IMR-90 (cell line): ENCODE measurements around the gene THSD1.
"Not testable (repeated sequence)": the region's sequence is repeated elsewhere in the genome, so short reads cannot be mapped to it uniquely, and the experiment has no call there.

Experiments
- CEBPB ChIP-seq: IDR thresholded peaks from 2 replicates; pipeline ENCODE4 v1.6.1; 2012; ENCODE audit warnings: low read depth, low read length, improper control_type of control experiment
- MAZ ChIP-seq: IDR thresholded peaks from 2 replicates; pipeline ENCODE4 v1.6.1; 2012; ENCODE audit warnings: low read depth, mild to moderate bottlenecking, low read length, improper control_type of control experiment, moderate library complexity, borderline replicate concordance
- MXI1 ChIP-seq: IDR thresholded peaks from 2 replicates; pipeline ENCODE4 v1.6.1; 2012; ENCODE audit warnings: low read depth, mild to moderate bottlenecking, low read length, moderate library complexity, borderline replicate concordance
- POLR2A ChIP-seq: IDR thresholded peaks from 2 replicates; pipeline ENCODE4 v1.6.1; 2012; ENCODE audit warnings: mild to moderate bottlenecking, low read depth, low read length
- RAD21 ChIP-seq: IDR thresholded peaks from 2 replicates; pipeline ENCODE4 v1.6.1; 2012; ENCODE audit warnings: low read length, improper control_type of control experiment
- RCOR1 ChIP-seq: IDR thresholded peaks from 2 replicates; pipeline ENCODE4 v1.6.1; 2012; ENCODE audit warnings: mild to moderate bottlenecking, low read length, improper control_type of control experiment; ENCODE audit not compliant: insufficient replicate concordance
- RFX5 ChIP-seq: IDR thresholded peaks from 2 replicates; pipeline ENCODE4 v1.8.0; 2012; ENCODE audit warnings: low read depth, mild to moderate bottlenecking, low read length, moderate library complexity
- SMC3 ChIP-seq: fragments of 150-350 bp; IDR thresholded peaks from 2 replicates; pipeline ENCODE4 v1.6.1; 2016; ENCODE audit warnings: low read depth, mild to moderate bottlenecking, antibody characterized with exemption, low read length, moderate library complexity
- USF2 ChIP-seq: fragments of 150-350 bp; IDR thresholded peaks from 2 replicates; pipeline ENCODE4 v1.6.1; 2017; ENCODE audit warnings: mild to moderate bottlenecking, antibody characterized with exemption, low read length, low read depth
- TF ChIP-seq, protein P1 (sequence below): conservative IDR thresholded peaks from 2 replicates; pipeline ENCODE4 v1.5.1; 2012; ENCODE audit warnings: mild to moderate bottlenecking, low read depth, low read length, improper control_type of control experiment

DNA sequence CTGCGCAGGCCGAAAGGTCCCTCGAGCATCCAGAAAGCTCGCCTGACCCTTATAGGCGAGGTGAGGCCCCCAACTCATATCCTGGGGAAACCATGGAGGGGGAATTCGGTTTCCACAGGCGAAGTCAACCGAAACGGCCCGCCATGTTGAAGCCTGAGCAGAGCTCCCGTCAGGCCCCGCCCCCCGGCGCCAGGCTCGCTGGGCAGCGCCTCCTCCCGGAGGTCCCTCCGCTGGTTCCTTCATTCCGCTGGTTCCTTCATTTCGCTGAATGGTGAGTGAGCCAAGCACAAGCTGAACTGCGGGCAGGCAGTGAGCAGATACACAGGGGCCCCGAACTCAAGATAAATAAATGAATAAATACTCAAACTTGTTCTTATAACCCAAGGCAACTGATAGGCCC, 71.9 kb downstream of the THSD1 start:
- TF ChIP-seq, protein P1, sequence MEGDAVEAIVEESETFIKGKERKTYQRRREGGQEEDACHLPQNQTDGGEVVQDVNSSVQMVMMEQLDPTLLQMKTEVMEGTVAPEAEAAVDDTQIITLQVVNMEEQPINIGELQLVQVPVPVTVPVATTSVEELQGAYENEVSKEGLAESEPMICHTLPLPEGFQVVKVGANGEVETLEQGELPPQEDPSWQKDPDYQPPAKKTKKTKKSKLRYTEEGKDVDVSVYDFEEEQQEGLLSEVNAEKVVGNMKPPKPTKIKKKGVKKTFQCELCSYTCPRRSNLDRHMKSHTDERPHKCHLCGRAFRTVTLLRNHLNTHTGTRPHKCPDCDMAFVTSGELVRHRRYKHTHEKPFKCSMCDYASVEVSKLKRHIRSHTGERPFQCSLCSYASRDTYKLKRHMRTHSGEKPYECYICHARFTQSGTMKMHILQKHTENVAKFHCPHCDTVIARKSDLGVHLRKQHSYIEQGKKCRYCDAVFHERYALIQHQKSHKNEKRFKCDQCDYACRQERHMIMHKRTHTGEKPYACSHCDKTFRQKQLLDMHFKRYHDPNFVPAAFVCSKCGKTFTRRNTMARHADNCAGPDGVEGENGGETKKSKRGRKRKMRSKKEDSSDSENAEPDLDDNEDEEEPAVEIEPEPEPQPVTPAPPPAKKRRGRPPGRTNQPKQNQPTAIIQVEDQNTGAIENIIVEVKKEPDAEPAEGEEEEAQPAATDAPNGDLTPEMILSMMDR = not testable (repeated sequence)
- TF ChIP-seq POLR2A, MXI1, MAZ, RAD21, USF2, SMC3, CEBPB, RFX5, RCOR1: not testable (repeated sequence)
